SH-SY5Y (cell line): Measurements from ENCODE around the gene LONRF2.

ENCODE experiments used
- GATA2 ChIP-seq: IDR thresholded peaks from 2 replicates; pipeline ENCODE4 v1.6.1; 2011; ENCODE audit warnings: mild to moderate bottlenecking, low read depth, low read length
- GATA3 ChIP-seq: IDR thresholded peaks from 2 replicates; pipeline ENCODE4 v1.6.1; 2011; ENCODE audit warnings: low read depth, mild to moderate bottlenecking, low read length, moderate library complexity

- TF ChIP-seq GATA3 (no peak), GATA2 (no peak)
Measured at GRCh38 chr2:100321866-100322820, at the start of gene LONRF2.
